Osteocyte (in vitro differentiated cells): ENCODE measurements around the gene PRIM1. TPM values are rescaled to one million over a fixed set of nuclear protein-coding genes. Genes with fewer than 3 reads are reported as not detected.

Experiments
- DNase-seq: peaks from one replicate; pipeline ENCODE4 v3.0.0; 2021; ENCODE audit warnings: mixed read lengths; ENCODE audit not compliant: unreplicated experiment; ENCODE audit errors: extremely low spot score
- H3K27ac Mint-ChIP-seq: one replicate; pipeline ENCODE4 v1.8.0; 2021; ENCODE audit warnings: mild to moderate bottlenecking, mixed read lengths; ENCODE audit not compliant: unreplicated experiment
- H3K27me3 Mint-ChIP-seq: one replicate; pipeline ENCODE4 v1.8.0; 2021; ENCODE audit warnings: mixed read lengths; ENCODE audit not compliant: unreplicated experiment
- H3K36me3 Mint-ChIP-seq: one replicate; pipeline ENCODE4 v1.8.0; 2021; ENCODE audit warnings: mixed read lengths; ENCODE audit not compliant: unreplicated experiment
- H3K4me1 Mint-ChIP-seq: one replicate; pipeline ENCODE4 v1.8.0; 2021; ENCODE audit warnings: mixed read lengths; ENCODE audit not compliant: unreplicated experiment
- H3K4me3 Mint-ChIP-seq: one replicate; pipeline ENCODE4 v1.8.0; 2021; ENCODE audit warnings: mild to moderate bottlenecking, moderate library complexity, mixed read lengths; ENCODE audit not compliant: unreplicated experiment
- H3K9me3 Mint-ChIP-seq: one replicate; pipeline ENCODE4 v1.8.0; 2021; ENCODE audit warnings: mixed read lengths; ENCODE audit not compliant: unreplicated experiment
- CTCF ChIP-seq: fragments of 200-600 bp; sonication (generic); IDR thresholded peaks from 2 replicates; pipeline ENCODE4 v1.5.0; 2021; ENCODE audit warnings: antibody characterized with exemption, mild to moderate bottlenecking, moderate library complexity
- total RNA-seq: library from RNA; stranded (reverse); gene quantifications from 2 replicates; pipeline ENCODE4 v1.2.1, GENCODE V29; 2021

Gene PRIM1
- total RNA-seq, 1 donor from 2014 or later: 6.2 TPM

DNA sequence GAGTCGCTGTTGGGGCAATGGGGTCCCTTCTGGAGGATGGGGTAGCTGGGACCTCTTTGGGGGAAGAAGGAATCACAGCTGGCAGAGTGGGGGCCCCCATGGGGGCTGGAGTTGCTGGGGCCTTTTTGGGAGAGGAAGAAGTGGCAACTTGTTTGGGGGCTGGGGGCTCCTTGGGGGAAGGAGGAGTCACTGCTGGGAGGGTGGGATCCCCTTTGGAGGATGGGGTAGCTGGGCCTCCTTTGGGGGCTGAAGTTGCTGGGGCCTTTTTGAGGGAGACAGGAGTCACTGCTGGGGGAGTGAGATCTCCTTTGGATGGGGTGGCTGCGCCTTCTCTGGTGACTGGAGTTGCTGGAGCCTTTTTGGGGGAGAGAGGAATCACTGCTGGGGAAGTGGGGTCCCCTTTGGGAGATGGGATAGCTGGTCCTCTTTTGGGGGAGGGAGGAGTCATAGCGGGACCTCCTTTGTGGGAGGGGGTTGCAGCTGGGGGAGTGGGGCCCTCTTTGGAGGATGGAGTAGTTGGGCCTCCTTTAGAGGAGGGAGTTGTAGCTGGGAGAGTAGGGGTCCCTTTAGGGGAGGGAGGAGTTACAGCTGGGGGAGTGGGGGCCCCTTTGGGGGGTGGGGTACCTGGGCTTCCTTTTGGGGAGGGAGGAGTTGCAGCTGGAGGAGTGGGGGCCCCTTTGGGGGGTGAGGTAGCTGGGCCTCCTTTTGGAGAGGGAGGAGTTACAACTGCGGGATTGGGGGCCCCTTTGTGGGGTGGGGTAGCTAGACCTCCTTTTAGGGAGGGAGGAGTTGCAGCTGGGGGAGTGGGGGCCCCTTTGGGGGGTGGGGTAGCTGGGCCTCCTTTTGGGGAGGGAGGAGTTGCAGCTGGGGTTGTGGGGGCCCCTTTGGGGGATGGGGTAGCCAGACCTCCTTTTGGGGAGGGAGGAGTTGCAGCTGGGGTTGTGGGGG is 34.9 kb downstream of the PRIM1 start:
- peaks cover 65% of the 10 kb centered on the region for H3K36me3 Mint-ChIP-seq
- H3K27ac Mint-ChIP-seq: no peak overlapping the region
- no peaks in the 10 kb centered on the region for H3K27me3 Mint-ChIP-seq
- no peak for TF ChIP-seq CTCF
- peaks cover 47% of the 10 kb centered on the region for H3K4me1 Mint-ChIP-seq
- H3K9me3 Mint-ChIP-seq: no peaks in the 10 kb centered on the region
- DNase-seq: no peak
- H3K4me3 Mint-ChIP-seq: no peak overlapping the region

- Mint-ChIP-seq H3K27me3 (no peaks in the 10 kb centered on the region), H3K36me3 (peaks cover 68% of the 10 kb centered on the region), H3K27ac (peak overlapping the region; percentile 4), H3K4me3 (peak overlapping the region; percentile 12), H3K9me3 (no peaks in the 10 kb centered on the region), H3K4me1 (peaks cover 40% of the 10 kb centered on the region)
- no peak for DNase-seq
- no peak for TF ChIP-seq CTCF
Measured at GRCh38 chr12:56716458-56716857, 35.7 kb downstream of the PRIM1 start.

DNA sequence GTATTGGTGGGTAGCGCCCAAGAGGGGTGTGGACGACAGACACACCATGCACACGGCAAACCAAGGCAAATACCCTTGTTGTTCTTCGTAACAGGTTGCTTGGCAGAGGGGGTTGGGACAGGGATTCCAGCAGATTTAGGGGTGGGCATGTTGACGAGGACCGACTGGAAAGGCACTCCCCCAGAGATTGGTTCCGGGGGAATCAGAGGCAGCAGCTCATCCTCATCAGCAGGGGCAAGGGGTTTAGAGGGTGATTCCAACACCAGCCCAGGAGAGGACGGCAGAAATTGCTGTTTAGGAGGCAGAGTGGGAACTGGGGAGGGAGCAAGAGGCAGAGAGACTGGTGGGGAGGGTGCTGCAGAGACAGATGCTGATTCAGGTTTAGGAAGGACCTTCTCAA is 36.3 kb downstream of the PRIM1 start:
- H3K36me3 Mint-ChIP-seq: peaks cover 72% of the 10 kb centered on the region
- H3K27me3 Mint-ChIP-seq: no peaks in the 10 kb centered on the region
- TF ChIP-seq CTCF: no peak
- DNase-seq: no peak
- H3K27ac Mint-ChIP-seq: peak overlapping the region; percentile 4
- no peaks in the 10 kb centered on the region for H3K9me3 Mint-ChIP-seq
- H3K4me1 Mint-ChIP-seq: peaks cover 33% of the 10 kb centered on the region
- no peak overlapping the region for H3K4me3 Mint-ChIP-seq

DNA sequence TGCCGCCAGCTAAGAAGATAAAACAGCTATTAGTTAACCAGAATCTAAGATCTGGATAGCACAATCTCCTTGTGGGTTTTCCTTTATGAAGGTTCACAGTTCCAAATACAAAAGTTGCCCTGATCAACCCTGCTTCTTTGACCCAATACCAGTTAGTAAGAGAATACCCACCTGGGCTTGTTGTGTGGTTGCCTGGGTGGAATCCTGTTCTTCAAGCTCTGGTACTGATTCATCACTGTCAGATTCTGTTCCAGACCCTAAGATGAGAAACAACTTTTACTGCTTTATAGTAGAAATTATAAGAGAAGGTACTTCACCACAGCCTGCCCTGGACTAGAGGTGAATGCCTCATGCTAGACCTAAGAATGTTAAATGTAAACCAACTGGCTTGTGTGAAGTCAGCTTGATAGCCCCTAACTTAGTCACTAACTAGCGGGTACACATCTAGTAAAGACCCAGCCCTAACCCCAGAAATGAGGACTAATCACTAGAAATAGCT is 37.6 kb downstream of the PRIM1 start:
- no peak overlapping the region for H3K4me3 Mint-ChIP-seq

More for the DNA sequence above, 37.6 kb downstream of the PRIM1 start:
- TF ChIP-seq CTCF: no peak
- Mint-ChIP-seq H3K4me1 (peaks cover 21% of the 10 kb centered on the region), H3K27ac (no peak overlapping the region), H3K9me3 (no peaks in the 10 kb centered on the region), H3K27me3 (no peaks in the 10 kb centered on the region), H3K36me3 (peaks cover 59% of the 10 kb centered on the region)
- DNase-seq: no peak
